A204.1 (cell line): ENCODE measurements around the gene MAGEF1.

ENCODE experiments used
- FAIRE-seq: peaks from 2 replicates; lab custom pipeline; 2012; peaks lifted over from hg19 to GRCh38; lab: Jason Lieb, UNC

Gene MAGEF1, protein sequence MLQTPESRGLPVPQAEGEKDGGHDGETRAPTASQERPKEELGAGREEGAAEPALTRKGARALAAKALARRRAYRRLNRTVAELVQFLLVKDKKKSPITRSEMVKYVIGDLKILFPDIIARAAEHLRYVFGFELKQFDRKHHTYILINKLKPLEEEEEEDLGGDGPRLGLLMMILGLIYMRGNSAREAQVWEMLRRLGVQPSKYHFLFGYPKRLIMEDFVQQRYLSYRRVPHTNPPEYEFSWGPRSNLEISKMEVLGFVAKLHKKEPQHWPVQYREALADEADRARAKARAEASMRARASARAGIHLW

DNA sequence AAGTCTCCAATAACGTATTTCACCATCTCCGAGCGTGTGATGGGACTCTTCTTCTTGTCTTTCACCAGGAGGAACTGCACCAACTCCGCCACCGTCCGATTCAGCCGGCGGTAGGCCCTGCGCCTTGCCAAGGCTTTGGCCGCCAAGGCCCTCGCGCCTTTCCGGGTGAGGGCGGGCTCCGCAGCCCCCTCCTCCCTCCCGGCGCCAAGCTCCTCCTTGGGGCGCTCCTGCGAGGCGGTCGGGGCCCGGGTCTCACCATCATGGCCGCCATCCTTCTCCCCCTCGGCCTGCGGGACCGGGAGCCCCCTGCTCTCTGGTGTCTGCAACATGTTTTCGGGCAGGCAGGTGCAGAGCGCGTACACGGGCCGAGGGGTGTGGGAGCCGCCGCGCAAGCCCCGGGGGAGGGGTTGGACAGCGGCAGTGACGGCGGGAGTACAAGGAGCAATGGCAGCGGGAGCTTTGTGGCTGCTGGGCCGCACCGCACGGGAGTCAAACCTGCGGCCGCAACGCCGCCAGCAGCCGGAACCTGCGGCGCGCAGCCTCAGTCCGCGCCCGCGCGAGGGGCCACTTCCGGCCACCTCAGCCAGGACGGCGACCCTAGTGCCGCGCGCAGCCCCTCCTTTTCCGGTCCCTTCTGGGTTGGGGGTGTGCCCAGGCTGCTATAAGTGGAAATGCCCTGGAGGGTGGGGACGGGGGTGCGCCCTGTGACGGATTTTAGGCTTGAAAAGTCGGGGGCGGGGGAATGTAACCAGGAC lies at the start of gene MAGEF1:
Gene MAGEF1 (minus strand): TSS at position 572 of the 755 bp plus-strand sequence. CDS start 243 bp downstream, at position 329.
- FAIRE-seq: no peak

GRCh38 chr3:184761075-184761841 lies 49.4 kb upstream of the MAGEF1 start:
- no peak for FAIRE-seq

GRCh38 chr3:184760337-184761074 lies 48.6 kb upstream of the MAGEF1 start:
- FAIRE-seq: no peak

DNA sequence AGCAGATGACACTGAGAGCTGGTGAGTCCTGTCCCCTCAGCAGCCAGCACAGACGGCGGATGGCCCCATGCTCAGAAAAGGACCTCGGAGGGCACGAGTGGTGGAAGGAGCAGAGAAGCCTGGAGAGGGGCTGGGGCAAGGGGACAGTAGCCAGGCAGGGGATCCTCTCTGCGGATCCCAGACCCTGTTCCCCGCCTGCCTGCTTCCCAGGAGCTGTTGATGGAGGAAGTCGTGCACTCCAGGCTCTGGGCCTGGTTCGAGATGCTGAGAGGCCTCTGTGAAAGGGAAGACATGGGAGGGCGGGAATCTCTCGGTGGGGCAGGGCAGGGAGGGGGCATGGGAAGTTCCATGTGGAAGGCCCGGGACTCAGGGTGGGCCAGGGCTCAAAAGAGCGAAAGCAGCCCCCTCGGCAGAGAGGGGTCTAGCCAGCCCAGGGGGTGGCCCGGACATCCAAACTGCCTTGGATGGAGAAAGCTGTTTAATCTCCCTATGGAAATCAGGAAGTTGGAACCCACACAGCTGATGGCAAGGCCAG lies 47.9 kb upstream of the MAGEF1 start:
- FAIRE-seq: no peak

GRCh38 chr3:184758056-184758455 lies 46.2 kb upstream of the MAGEF1 start:
- no peak for FAIRE-seq

GRCh38 chr3:184757022-184757651 lies 45.3 kb upstream of the MAGEF1 start:
- no peak for FAIRE-seq

DNA sequence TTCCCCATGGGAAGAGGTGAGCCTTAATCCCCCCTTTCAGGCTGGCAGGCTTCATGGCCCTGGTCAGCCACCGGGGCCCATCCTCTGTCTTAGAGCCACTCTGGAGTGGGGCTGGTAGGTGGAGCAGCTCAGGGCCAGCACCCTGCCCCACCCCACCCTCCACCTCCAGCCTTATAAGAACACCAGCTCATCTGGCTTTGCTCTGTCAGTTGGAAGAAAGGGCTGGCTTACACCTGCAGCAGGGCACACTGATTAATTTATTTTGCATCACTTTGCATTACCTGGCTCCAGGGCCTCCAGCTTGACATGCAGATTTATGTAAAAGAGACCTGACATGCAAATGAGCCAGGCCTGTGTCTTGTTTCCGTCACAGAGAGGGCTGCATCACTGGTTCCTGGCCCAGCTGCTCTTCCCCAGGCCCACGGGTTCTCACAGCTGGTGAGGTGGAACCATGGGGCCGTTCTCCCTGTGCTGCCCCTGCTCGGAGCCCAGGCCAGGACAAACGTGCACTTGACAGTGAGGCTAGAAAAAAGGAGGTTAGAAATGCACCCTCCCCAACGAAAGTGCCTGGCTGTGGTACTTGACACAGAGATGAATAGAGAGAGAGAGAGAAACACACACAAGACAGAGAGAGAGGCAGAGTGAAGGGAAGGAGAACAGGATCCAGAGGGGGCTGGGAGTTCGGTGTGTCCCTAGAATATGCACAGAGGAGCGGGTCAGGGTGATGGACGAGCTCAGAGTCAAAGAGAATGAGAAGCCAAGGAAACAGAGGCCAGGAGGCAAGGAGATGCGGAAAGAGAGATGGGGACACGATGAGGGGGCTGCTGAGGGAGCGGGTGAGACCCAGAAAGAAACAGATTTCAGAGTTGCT lies 44.5 kb upstream of the MAGEF1 start:
- FAIRE-seq: no peak

DNA sequence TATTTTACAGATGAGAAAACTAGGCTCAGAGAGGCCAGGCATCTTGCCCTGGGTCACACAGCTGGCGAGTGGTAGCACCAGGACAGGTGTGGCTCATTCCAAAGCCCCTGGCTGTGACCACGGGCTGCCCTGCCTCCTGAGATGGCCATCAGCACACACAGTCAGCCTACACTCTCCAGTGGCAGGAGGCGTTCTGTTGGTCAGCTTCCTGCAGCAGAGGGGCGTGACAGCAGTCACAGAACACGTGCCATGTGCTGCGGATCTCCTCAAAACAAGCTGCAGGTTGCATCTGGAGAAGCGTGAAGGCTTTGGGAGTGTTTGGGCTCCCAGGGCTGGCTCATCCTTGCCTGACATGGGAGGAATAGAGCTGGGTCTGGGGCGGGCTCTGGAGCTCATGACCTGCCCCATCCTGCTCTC lies 43.5 kb upstream of the MAGEF1 start:
- FAIRE-seq: no peak

- FAIRE-seq: no peak
Observed at GRCh38 chr3:184752361-184752760, 40.5 kb upstream of the MAGEF1 start.

DNA sequence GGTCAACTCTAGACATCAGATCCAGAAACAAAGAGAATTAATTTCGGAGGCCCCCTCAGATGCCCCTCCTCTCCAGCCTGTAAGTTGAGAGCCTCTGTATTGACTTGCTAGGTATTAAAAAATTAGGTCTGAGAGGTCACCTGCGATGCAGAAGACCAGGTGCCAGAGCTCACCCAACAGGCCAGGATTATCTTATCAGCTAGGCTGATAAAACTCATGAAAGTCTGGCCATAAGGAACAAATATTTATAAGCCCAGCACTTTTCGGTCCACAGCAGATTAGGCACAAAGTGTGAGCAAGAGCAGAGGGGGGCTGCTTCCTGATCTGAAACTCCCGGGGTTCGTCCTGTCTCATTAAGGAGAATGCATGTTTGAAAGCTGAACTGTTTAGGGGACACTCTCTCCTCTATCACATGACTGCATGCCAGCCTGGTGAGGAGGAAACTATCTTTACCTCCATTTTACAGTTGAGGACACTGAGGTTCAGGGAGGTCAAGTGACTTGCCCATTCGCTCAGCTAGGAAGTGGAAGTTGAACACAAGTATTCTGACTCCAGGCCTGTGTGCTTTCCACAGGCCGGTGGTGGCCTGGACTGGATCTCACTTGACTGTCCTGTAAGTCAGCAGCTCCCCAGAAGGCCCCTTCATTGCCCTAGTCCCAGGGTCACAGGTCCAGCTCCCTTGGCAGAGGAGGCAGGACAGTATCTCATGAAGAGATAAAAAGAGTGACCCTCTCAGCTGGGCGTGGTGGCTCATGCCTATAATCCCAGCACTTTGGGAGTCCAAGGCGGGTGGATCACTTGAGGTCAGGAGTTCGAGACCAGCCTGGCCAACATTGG lies 39.6 kb upstream of the MAGEF1 start:
- no peak for FAIRE-seq

DNA sequence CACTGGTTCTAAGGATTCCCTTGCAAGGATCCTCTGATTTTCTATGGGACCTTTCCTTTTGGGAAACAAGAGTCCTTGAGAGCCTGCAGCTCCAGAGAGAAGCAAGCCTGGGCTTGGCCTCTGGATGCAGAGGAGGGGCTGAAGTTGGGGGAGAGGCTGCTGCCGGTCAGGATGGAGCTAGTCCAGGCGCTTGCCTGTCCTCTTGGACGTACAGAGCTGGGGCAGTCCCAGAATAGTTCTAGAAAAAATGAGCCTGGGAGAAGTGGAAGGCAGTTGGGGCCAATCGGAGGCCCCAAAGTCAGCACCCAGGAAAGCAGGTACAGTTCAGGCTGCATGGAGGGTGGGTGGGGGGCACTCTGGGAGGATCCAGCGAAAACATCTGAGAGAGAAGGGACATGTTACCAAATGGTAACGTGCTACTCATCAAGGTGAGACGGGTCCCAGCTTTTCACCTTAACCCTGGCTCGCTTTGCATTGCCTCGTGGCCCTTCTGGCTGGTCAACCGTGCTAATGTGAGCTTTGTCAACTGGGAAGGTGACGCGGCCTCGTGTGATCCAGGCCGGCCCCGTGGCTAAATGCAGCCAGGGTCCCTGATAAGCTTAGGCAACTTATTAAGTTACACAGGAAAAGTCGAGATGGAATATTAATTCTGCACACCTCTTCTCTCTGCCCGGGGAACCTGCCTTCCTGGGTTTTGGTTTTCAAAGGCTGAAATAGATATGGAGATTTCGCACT lies 38.7 kb upstream of the MAGEF1 start:
- FAIRE-seq: no peak

GRCh38 chr3:184749168-184749744 lies 37.4 kb upstream of the MAGEF1 start:
- FAIRE-seq: no peak

DNA sequence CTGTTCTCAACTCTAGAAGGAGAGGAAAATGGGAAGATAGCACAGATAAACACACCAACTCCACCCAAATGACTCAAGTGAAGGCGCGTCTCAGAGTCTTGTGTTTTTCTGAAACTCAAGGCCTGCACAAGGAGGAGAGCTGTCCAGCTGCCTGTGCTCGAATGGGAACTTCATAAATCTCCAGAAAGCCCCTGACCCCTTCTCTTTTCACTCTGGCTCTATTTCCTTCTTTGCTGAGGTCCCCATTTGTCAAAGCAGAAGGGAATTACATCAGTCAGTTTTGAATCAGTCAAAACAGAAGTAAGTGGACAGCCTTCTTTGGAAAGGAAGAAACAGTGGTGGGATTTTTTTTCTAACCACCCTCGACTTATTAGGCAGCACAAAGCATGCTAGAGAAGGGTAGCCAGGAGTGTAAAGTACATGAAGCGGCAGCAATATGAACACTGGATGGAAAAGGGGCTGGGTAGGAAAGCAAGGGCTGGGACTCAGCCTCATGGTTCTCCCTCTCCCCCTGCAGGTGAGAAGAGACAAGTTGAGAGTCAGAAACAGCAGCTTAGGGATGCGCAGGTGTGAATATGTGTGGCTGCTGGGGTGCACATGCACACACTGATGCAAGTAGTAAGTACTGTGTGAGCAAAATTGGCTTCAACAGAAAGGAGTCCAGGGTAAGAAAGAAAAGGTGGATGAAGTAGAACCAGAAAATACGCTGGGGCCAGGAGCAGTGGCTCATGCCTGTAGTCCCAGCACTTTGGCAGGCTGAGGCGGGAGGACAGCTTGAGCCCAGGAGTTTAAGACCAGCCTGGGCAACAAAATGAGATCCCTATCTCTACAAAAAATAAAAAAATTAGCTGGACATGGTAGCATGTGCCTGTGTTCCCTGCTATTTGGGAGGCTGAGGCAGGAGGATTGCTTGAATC lies 36.6 kb upstream of the MAGEF1 start:
- no peak for FAIRE-seq

- no peak for FAIRE-seq
Observed at GRCh38 chr3:184746131-184747120, 34.6 kb upstream of the MAGEF1 start.

- FAIRE-seq: no peak
Observed at GRCh38 chr3:184745526-184745925, 33.7 kb upstream of the MAGEF1 start.

- no peak for FAIRE-seq
Observed at GRCh38 chr3:184743248-184743647, 31.4 kb upstream of the MAGEF1 start.
